HG02938 (cell line): ENCODE measurements around the gene POU3F1.

Source experiments
- ATAC-seq: cut with Tn5 transposase; IDR thresholded peaks from one replicate; pipeline ENCODE4 v1.9.1; 2021; ENCODE audit warnings: mild to moderate bottlenecking, moderate library complexity; ENCODE audit not compliant: unreplicated experiment

POU3F1 gene

GRCh38 chr1:38029081-38029681 lies 17.4 kb downstream of the POU3F1 start:
- ATAC-seq = no peak

- ATAC-seq = no peak
Measured at GRCh38 chr1:38028671-38029070, 17.9 kb downstream of the POU3F1 start.

GRCh38 chr1:38028105-38028591 lies 18.4 kb downstream of the POU3F1 start:
- peak; percentile 64 for ATAC-seq

GRCh38 chr1:38027201-38028104 lies 19.1 kb downstream of the POU3F1 start:
- no peak for ATAC-seq

GRCh38 chr1:38026592-38027200 lies 19.9 kb downstream of the POU3F1 start:
- no peak for ATAC-seq

- no peak for ATAC-seq
Measured at GRCh38 chr1:38025664-38026063, 20.9 kb downstream of the POU3F1 start.

GRCh38 chr1:38025233-38025632 lies 21.4 kb downstream of the POU3F1 start:
- ATAC-seq = no peak

- no peak for ATAC-seq
Measured at GRCh38 chr1:38022810-38023209, 23.8 kb downstream of the POU3F1 start.

GRCh38 chr1:38021969-38022368 lies 24.6 kb downstream of the POU3F1 start:
- no peak for ATAC-seq

- ATAC-seq = no peak
Measured at GRCh38 chr1:38020396-38020795, 26.2 kb downstream of the POU3F1 start.

- no peak for ATAC-seq
Measured at GRCh38 chr1:38018864-38019343, 27.7 kb downstream of the POU3F1 start.

GRCh38 chr1:38015978-38016725 lies 30.4 kb downstream of the POU3F1 start:
- ATAC-seq = no peak

- ATAC-seq = no peak
Measured at GRCh38 chr1:38014724-38015424, 31.7 kb downstream of the POU3F1 start.

GRCh38 chr1:38014171-38014570 lies 32.4 kb downstream of the POU3F1 start:
- no peak for ATAC-seq

- ATAC-seq = no peak
Measured at GRCh38 chr1:38013227-38013622, 33.4 kb downstream of the POU3F1 start.

GRCh38 chr1:38012363-38013226 lies 34.0 kb downstream of the POU3F1 start, which contains the start of gene UTP11:
TSS of gene UTP11 (plus strand) at chr1:38012734. CDS start at chr1:38012803, 69 bp downstream.
- peak; percentile 91 for ATAC-seq

GRCh38 chr1:38009841-38010180 lies 36.8 kb downstream of the POU3F1 start:
- no peak for ATAC-seq

GRCh38 chr1:38009088-38009840 lies 37.3 kb downstream of the POU3F1 start:
- ATAC-seq = no peak
